IPS-18c (cell line): ENCODE data around the gene EPC1.
"Not testable (repeated sequence)": the region's sequence is repeated elsewhere in the genome, so short reads cannot be mapped to it uniquely, and the experiment has no call there.

Experiments
- H3K4me3 ChIP-seq: 2 replicates; pipeline ENCODE4 v1.7.0; 2013; ENCODE audit warnings: low read depth, mild to moderate bottlenecking, low read length, moderate library complexity; ENCODE audit not compliant: insufficient read depth
- H3K9me3 ChIP-seq: one replicate; pipeline ENCODE4 v1.6.1; 2013; ENCODE audit warnings: mild to moderate bottlenecking, low read length, moderate library complexity; ENCODE audit not compliant: control insufficient read depth, insufficient read depth

The EPC1 gene

DNA sequence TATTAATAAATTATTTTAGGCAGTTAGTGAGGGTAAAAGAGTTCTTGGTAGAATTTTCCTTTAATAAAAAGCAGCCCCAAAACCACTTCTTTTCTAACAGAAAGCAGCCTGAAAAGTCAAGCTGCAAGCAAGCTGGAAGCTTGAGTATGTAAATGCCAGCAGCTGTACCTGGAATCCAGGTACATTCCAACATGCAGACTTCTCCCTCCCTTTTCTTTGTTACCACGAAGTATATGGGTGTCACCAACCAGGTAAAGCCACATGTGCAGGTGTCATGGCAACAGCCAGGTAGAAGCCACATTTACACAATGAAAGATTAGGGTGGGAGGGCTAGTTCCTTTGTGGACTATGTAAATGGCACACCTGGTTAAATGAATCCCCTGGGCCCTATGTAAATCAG, 114.6 kb downstream of the EPC1 start:
- H3K9me3 ChIP-seq = peaks cover 2% of the 10 kb centered on the region

DNA sequence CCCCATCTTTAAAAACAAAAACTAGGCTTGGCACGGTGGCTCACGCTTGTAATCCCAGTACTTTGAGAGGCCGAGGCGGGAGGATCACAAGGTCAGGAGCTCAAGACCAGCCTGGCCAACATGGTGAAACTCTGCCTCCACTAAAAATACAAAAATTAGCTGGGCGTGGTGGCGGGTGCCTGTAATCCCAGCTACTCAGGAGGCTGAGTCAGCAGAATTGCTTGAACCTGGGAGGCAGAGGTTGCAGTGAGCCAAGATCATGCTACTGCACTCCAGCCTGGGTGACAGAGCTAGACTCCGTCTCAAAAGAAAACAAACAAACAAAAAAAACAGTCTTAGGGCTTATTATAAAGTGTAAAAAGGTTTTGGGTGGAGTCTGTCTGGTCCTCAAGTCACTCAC, 117.2 kb downstream of the EPC1 start:
- H3K4me3 ChIP-seq, H3K9me3 ChIP-seq: not testable (repeated sequence)

More for the DNA sequence above, 114.6 kb downstream of the EPC1 start:
- H3K4me3 ChIP-seq = no peak overlapping the region

DNA sequence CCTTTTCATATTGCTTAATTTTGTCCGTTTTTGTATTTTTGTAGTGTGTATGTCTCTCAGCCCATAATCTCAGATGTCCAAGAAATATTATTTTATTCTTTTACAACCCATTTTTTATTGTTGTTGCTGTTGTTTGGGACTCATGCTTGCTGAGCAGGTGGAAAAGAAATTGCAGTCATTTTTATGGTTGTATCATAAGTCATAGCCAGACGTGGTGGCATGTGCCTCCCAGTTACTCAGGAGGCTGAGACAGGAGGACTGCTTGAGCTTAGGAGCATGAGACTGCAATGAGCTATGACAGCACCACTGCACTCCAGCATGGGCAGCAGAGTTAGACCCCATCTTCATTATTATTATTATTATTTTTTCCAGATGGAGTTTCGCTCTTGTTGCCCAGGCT, 117.8 kb downstream of the EPC1 start:
- no peak overlapping the region for H3K4me3 ChIP-seq
- peaks cover 2% of the 10 kb centered on the region for H3K9me3 ChIP-seq

DNA sequence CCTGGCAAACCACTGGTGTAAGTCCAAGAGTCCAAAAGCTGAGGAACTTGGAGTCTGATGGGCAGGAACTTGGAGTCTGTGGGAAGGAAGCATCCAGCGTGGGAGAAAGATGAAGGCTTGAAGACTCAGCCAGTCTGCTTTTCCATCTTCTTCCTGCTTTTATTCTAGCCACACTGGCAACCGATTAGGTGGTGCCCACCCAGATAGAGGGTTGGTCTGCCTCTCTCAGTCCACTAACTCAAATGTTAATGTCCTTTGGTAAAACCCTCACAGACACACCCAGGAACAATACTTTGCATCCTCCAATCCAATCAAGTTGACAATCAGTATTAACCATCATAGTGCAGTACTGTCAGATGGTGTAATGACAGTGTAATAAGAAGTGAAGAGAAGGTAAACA, 119.2 kb downstream of the EPC1 start:
- no peak overlapping the region for H3K4me3 ChIP-seq

DNA sequence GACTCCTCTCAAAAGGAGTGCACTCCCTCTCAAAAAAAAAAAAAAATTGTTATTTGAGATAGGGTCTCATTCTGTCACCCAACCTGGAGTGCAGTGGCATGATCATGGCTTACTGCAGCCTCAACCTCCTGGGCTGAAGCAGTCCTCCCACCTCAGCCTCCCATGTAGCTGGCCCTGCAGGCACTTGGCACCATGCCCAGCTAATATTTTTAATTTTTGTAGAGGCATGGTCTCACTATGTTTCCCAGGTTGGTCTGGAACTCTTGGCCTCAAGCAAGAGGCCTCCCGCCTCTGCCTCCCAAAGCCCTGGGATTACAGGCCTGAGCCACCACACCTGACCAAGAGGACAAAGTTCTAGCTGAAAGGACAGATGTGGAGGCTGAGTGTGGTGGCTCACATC, 120.3 kb downstream of the EPC1 start:
- Histone ChIP-seq H3K9me3 (peaks cover 2% of the 10 kb centered on the region), H3K4me3 (no peak overlapping the region)

More for the DNA sequence above, 119.2 kb downstream of the EPC1 start:
- H3K9me3 ChIP-seq = peaks cover 2% of the 10 kb centered on the region

DNA sequence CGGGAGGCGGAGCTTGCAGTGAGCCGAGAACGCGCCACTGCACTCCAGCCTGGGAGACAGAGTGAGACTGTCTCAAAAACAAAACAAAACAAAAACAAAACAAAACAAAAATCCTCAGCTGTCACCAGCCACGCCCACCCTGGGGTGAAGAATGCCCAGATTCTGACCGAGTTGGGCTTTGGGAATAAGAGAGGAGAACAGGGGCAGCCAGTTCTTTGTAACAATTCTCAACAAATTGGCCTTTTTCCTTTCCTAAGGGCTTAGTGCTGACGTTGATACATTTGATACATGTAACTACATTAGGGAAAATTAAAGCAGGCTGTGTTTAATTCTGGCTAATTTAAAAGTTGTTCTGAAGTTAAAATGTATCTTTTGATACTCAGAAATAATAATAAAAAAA, 121.0 kb downstream of the EPC1 start:
- H3K4me3 ChIP-seq = no peak overlapping the region
- peaks cover 2% of the 10 kb centered on the region for H3K9me3 ChIP-seq

DNA sequence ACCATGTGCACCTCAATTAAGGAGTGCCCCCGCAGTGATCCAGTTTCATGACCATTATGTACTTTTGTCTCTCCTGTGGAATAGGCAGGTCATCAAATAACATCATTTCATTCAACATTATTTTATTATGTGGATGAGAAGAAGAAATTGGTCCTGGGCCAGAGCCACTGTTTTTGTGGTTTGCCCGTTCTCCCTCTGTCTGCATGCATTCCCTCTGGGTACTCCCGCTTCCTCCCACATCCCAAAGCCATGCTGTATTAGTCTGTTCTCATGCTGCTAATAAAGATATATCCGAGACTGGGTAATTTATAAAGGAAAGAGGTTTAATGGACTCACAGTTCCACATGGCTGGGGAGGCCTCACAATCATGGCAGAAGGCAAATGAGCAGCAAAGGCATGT, 124.6 kb downstream of the EPC1 start:
- not testable (repeated sequence) for H3K9me3 ChIP-seq, H3K4me3 ChIP-seq

DNA sequence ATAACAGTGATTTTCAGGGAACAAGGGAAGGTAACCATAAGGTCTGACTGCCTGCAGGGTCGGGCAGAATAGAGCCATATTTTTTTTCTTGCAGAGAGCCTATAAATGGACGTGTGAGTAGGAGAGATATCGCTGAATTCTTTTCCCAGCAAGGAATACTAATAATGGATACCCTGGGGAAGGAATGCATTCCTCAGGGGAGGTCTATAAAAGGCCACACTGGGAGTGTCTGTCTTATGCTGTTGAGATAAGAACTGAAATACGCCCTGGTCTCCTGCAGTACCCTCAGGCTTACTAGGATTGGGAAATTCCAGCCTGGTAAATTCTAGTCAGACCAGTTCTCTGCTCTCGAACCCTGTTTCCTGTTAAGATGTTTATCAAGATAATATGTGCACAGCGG, 127.8 kb downstream of the EPC1 start:
- H3K9me3 ChIP-seq, H3K4me3 ChIP-seq: not testable (repeated sequence)

DNA sequence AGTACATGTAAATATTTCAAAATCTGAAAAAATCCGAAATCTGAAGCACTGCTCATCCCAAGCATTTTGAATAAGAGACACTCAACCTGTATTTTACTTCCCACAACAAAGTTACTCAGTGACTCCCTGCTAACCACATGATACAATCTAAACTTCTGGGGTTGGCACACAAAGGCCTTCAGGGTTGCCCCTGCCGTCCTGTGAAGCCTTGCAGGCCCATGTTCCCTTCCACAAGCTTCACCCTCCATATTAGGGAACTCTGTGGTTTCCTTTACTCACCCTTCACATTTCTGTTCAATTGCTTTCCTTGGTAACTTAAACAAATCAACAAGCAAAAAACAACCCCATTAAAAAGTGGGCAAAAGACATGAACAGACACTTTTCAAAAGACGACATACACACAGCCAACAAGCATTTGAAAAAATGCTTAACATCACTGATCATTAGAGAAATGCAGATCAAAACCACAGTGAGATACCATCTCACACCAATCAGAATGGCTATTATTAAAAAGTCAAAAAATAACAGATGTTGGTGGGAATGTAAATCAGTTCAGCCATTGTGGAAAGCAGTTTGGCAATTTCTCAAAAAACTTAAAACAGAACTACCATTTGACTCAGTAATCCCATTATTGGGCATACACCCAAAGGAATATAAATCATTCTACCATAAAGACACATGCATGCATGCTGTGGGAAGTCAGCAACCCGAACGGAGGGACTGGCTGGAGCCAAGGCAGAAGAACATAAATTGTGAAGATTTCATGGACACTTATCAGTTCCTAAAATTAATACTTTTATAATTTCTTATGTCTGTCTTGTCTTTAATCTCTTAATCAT, 128.5 kb downstream of the EPC1 start:
- not testable (repeated sequence) for H3K4me3 ChIP-seq, H3K9me3 ChIP-seq
